Spleen (tissue), 11 donors: ENCODE data around the gene FLOT2. TPM values are rescaled to one million over a fixed set of nuclear protein-coding genes. Genes with fewer than 3 reads are reported as not detected.
A peak's percentile ranks its signal among the peaks of the same experiment; 100 is the strongest.

Experiments
- DNase-seq: peaks from one replicate; pipeline ENCODE4 v3.0.0-alpha.2; 2020
- H3K27ac ChIP-seq, 8 donors: fragments of 200-600 bp; sonication (generic) in 7 of 8; 1 replicate in 4 of 8; 2 replicates in 4 of 8; pipeline versions ENCODE4 v1.5.0 to v1.8.0; 2016 to 2021; ENCODE audit warnings: inconsistent platforms in 4 of 8, mild to moderate bottlenecking in 4 of 8, moderate library complexity in 1 of 8
- H3K27me3 ChIP-seq, 7 donors: fragments of 200-600 bp; sonication (generic) in 6 of 7; replicated peaks in 1 of 7; 1 replicate in 4 of 7; 2 replicates in 3 of 7; pipeline versions ENCODE4 v1.5.0 to v1.8.0; 2016 to 2021; ENCODE audit warnings: inconsistent platforms in 3 of 7, mild to moderate bottlenecking in 1 of 7
- H3K36me3 ChIP-seq, 6 donors: fragments of 200-600 bp; sonication (generic) in 5 of 6; 1 replicate in 4 of 6; 2 replicates in 2 of 6; pipeline versions ENCODE4 v1.5.0 to v1.8.0; 2016 to 2021; ENCODE audit warnings: inconsistent platforms in 2 of 6
- H3K4me1 ChIP-seq, 6 donors: fragments of 200-600 bp; sonication (generic) in 5 of 6; 1 replicate in 3 of 6; 2 replicates in 3 of 6; pipeline versions ENCODE4 v1.5.0 to v1.8.0; 2016 to 2021; ENCODE audit warnings: inconsistent platforms in 3 of 6
- H3K4me3 ChIP-seq, 8 donors: fragments of 200-600 bp; sonication (generic) in 7 of 8; 1 replicate in 4 of 8; 2 replicates in 4 of 8; pipeline versions ENCODE4 v1.5.0 to v1.8.0; 2016 to 2021; ENCODE audit warnings: inconsistent platforms in 4 of 8, mild to moderate bottlenecking in 4 of 8, moderate library complexity in 2 of 8
- H3K9me3 ChIP-seq, 8 donors: fragments of 200-600 bp; sonication (generic) in 7 of 8; 1 replicate in 4 of 8; 2 replicates in 4 of 8; pipeline versions ENCODE4 v1.5.0 to v1.8.0; 2016 to 2021; ENCODE audit warnings: inconsistent platforms in 4 of 8
- CTCF ChIP-seq, 11 experiments: fragments of 200-600 bp in 7 of 11; fragments of 450-650 bp in 4 of 11; sonication (generic) in 4 of 11; IDR thresholded peaks in 8 of 11; conservative IDR thresholded peaks in 3 of 11; 1 replicate in 7 of 11; 2 replicates in 4 of 11; pipeline versions ENCODE4 v1.4.0 to v1.8.0; 2016 to 2021; ENCODE audit warnings: antibody characterized with exemption in 11 of 11, inconsistent platforms in 4 of 11, mild to moderate bottlenecking in 1 of 11
- POLR2A ChIP-seq, 3 donors: fragments of 450-650 bp; IDR thresholded peaks; one replicate each; pipeline ENCODE4 v1.5.1; 2017; ENCODE audit warnings: antibody characterized with exemption in 3 of 3, mild to moderate bottlenecking in 1 of 3
- POLR2AphosphoS5 ChIP-seq, 3 donors: sonication (generic); formaldehyde crosslinking; IDR thresholded peaks; one replicate each; pipeline ENCODE4 v1.5.1; 2017; ENCODE audit warnings: antibody characterized with exemption in 3 of 3
- WGBS, 5 donors: extraction: QIAGEN DNeasy Blood & Tissue Kit in 3 of 5; methylation state at CpG; one replicate each; pipeline versions ENCODE4 v1.1.5 to v1.1.7; 2013 to 2018; 5-methylcytosine and 5-hydroxymethylcytosine counted together
- intact Hi-C: fragments of 100-400 bp; cut with DNase I; formaldehyde crosslinking; loops from one replicate; pipeline ENCODE4 v1.15.0; 2023; ENCODE audit warnings: low total_unique reads
- polyA plus RNA-seq, 3 donors: library from polyadenylated mRNA; stranded (reverse); fragments of 200-250 nt; gene quantifications; one replicate each; pipeline ENCODE4 v1.2.1, GENCODE V29; 2013
- total RNA-seq, 7 donors: library from RNA; depleted of rRNA in 3 of 7; stranded (reverse); fragments of >200 nt in 3 of 7; fragmentation: NEBNext Ultra II Directional in 4 of 7; extraction: Animal tissue kit (Norgen Biotek cat#: 25700) in 4 of 7; gene quantifications; one replicate each; pipeline versions ENCODE4 v1.1.0 to v1.2.1, GENCODE V29; 2016 to 2021
- donor health status: healthy with polysubstance abuse.
- donor health status: DM: no; HTN: no; CAD: no; lungs with moderate emphysema.
- donor health status: DM: no; HTN: no; CAD: no.
- donor health status: Bipolar disorder and iron deficiency.
- donor health status: healthy.
- donor health status: DM: no; HTN: no; CAD: no.
- donor health status: DM: yes; HTN: yes; CAD: no.

The FLOT2 gene
- total and polyA plus RNA-seq, 10 donors, result 80.8 to 259 (median 184) TPM

- WGBS, 5 donors, result 80 to 97% (median 89%) methylated on average over 2 to 3 of the region's 3 CpGs
- H3K9me3 ChIP-seq, result no peaks in the 10 kb centered on the region
- intact Hi-C loops, result loop anchor here (10.0 kb wide), 1 partner anchor 47 kb away; the partner anchor contains the start of gene DHRS13
- no peak overlapping the region for H3K27ac ChIP-seq
- no peak for TF ChIP-seq CTCF (IDR thresholded peaks at IDR 0.05 in 8 of 11, conservative IDR thresholded peaks at IDR 0.05 in 3 of 11)
- no peak for TF ChIP-seq POLR2AphosphoS5 (IDR thresholded peaks at IDR 0.05)
- no peak for TF ChIP-seq POLR2A (IDR thresholded peaks at IDR 0.05)
- no peaks in the 10 kb centered on the region for H3K27me3 ChIP-seq
- peaks cover 0 to 61% (median 48%) of the 10 kb centered on the region in 6 donors for H3K36me3 ChIP-seq
- peaks cover 10 to 25% (median 18%) of the 10 kb centered on the region in 6 donors for H3K4me1 ChIP-seq
- DNase-seq, result peak; percentile 4
- no peak overlapping the region for H3K4me3 ChIP-seq
Observed at GRCh38 chr17:28857905-28858800, 39.4 kb downstream of the FLOT2 start.

GRCh38 chr17:28856028-28856574 lies 41.4 kb downstream of the FLOT2 start:
- Histone ChIP-seq H3K4me1 (peaks cover 10 to 25% (median 18%) of the 10 kb centered on the region in 6 donors), H3K27ac (no peak overlapping the region), H3K9me3 (no peaks in the 10 kb centered on the region), H3K36me3 (peaks cover 0 to 51% (median 47%) of the 10 kb centered on the region in 6 donors), H3K4me3 (peak overlapping the region in 2 of 8 donors; percentile 68 to 81), H3K27me3 (no peaks in the 10 kb centered on the region)
- no peak for TF ChIP-seq CTCF (IDR thresholded peaks at IDR 0.05 in 8 of 11, conservative IDR thresholded peaks at IDR 0.05 in 3 of 11)
- DNase-seq, result peak; percentile 7
- WGBS, 5 donors, result 91 to 96% (median 91%) methylated on average over 5 of the region's 5 CpGs
- intact Hi-C loops, result loop anchor here (10.0 kb wide), 1 partner anchor 49 kb away; the partner anchor contains the start of gene DHRS13

GRCh38 chr17:28855336-28855679 lies 42.2 kb downstream of the FLOT2 start:
- H3K36me3 ChIP-seq, result peaks cover 0 to 43% (median 39%) of the 10 kb centered on the region in 6 donors
- WGBS, 5 donors, result 16 to 22% (median 19%) methylated on average over 5 of the region's 5 CpGs
- peak overlapping the region; percentile 66 to 90 (median 78) for H3K4me3 ChIP-seq
- H3K27me3 ChIP-seq, result no peaks in the 10 kb centered on the region
- TF ChIP-seq POLR2AphosphoS5 (IDR thresholded peaks at IDR 0.05), result no peak
- TF ChIP-seq CTCF (IDR thresholded peaks at IDR 0.05 in 8 of 11, conservative IDR thresholded peaks at IDR 0.05 in 3 of 11), result no peak
- no peak for TF ChIP-seq POLR2A (IDR thresholded peaks at IDR 0.05)
- intact Hi-C loops, result loop anchor here (10.0 kb wide), 1 partner anchor 49 kb away; the partner anchor contains the start of gene DHRS13
- H3K4me1 ChIP-seq, result peaks cover 10 to 25% (median 18%) of the 10 kb centered on the region in 6 donors
- no peaks in the 10 kb centered on the region for H3K9me3 ChIP-seq
- no peak for DNase-seq
- H3K27ac ChIP-seq, result peak overlapping the region; percentile 61 to 89 (median 82)
